GM21717 (cell line): ENCODE data around the gene TMEM37.
A peak's percentile ranks its signal among the peaks of the same experiment; 100 is the strongest.

Experiments used
- ATAC-seq: cut with Tn5 transposase; IDR thresholded peaks from one replicate; pipeline ENCODE4 v1.9.1; 2021; ENCODE audit warnings: mild to moderate bottlenecking, moderate library complexity; ENCODE audit not compliant: unreplicated experiment

The TMEM37 gene

DNA sequence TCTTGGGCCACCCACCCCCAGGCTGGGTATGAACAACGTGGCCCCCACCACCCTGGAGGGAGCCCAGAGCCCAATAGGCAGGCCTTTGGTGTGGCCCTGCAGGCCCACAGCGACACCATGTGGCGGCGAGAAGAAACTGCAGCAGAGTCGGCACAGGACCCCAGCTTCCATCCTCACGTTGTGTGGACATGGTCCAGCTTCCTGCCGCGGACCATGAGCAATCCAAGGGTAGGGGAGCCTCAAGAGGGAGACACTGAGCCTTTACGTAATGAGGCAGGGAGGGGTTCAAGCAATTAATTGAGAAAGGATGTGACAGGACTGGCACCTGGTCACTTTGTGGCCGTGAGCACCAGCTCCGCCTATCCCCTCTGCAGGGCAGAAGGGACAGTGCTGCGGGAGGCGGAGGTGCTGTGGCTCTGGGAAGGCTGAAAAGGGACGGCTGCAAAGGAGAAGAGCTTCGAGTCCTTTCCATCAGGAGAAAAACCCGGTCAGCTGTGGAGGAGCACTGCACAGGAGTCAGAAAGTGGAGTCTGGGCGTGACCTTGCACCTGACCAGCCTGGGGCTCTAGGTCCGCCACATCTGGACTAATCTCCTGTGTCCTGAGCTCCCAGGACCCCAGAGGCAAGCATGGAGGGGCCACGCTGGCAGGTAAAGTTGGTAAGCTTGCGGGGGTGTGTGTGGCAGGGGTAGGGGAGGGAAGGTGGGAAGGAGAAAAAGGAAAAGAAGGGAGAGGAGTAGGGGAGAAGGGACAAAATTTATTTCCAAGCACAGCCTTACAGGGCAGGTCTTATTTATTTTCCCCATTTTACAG is 44.9 kb downstream of the TMEM37 start:
- no peak for ATAC-seq

DNA sequence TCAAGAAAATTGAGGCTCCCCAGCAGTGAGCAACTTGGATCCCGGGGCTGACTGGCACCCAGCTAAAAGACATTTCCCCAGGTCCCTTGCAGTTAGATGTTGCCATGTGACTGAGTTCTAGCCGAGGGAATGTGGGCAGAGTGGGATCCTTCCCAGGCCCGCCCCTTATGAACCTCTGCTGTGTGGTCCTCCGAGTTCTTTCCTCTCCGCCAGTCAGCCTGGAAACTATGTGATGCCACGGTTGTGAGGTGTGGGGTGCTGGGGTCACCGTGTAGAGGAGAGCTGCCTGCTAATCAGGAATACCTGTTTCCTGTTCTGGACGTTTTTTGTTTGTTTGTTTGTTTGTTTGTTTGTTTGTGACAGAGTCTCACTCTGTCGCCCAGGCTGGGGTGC is 45.5 kb downstream of the TMEM37 start:
- no peak for ATAC-seq

DNA sequence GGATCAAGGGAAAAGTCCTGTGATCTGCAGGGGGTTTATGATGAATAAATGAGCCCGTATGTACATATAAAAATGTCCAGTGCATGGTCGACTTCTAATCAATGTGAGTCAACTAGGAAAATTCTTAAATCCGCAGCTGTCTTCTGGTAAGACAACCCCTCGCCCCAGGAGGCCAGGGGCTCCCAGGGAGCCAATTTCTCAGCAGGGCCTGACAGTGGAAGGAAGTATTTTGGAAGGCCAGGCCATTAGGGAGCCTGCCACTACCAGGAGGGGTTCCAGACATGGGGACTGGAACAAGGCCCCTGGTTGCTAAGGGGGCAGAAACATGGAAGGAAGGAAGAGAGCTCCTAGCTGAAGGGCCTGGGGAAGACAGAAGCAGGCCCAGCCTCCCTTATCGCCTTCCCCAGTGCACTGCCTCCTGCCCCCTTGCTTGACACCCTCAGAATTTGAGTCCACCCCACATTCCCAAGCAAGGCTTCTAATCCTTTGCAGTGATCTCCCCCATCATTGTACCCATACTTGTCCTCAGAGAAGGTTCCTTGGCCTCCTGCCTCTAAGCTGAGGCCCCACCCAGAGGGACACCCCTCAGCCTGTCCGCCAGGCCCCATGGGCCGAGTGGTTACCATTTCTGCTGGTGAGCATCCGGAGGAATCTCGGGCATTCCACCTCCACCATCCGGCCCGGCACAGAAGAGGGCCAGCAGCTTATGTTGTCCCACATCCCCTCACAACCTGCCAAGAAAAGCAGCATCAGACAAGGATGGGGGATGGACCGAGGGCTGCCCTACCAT is 46.7 kb downstream of the TMEM37 start:
- no peak for ATAC-seq

DNA sequence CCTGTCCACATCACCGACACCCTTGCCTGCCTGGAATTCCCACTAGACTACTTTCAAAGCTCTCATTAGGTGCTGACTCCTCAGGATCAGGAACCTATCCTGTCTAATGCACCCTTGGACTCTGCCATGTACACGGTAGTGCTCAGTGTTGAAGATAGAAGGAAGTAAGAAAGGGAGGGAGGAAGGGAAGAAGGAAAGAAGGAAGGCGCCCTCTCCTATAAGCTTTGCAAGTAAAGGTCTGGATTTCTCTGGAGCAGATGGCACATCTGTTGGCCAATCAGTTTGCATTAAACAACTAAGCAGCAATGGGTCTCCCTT is 47.3 kb downstream of the TMEM37 start:
- no peak for ATAC-seq

DNA sequence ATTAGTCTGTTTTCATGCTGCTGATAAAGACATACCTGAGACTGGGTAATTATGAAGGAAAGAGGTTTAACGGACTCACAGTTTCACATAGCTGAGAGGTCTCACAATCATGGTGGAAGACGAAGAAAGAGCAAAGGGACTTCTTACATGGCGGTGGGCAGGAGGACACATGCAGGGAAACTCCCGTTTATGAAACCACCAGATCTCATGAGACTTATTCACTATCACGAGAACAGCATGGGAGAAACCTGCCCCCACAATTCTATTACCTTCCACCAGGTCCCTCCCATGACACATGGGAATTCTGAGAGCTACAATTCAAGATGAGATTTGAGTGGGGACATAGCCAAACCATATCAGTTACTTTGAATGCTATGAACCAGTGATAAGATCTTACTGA is 48.5 kb downstream of the TMEM37 start:
- no peak for ATAC-seq

DNA sequence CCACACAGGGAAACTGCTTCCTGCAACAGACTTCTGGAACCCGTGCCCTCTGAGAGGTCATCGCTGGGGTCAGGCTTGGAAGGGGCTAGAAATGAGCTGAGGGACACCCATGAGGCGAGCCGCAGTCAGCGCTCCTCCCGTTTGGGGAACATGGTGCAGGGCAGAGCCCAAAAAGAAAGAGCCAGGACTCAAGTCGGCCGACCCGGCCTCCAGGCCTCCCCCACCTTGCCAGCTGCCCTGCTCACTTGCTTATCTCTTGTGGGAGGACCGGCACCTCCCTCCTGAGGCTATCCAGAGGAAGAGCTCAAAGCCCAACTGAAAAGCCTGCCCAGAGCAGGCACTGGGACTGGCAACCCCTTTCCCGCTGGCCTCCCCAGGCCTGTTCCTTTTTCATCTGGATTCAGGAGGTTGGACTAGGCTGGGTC is 49.1 kb downstream of the TMEM37 start:
- ATAC-seq: no peak

DNA sequence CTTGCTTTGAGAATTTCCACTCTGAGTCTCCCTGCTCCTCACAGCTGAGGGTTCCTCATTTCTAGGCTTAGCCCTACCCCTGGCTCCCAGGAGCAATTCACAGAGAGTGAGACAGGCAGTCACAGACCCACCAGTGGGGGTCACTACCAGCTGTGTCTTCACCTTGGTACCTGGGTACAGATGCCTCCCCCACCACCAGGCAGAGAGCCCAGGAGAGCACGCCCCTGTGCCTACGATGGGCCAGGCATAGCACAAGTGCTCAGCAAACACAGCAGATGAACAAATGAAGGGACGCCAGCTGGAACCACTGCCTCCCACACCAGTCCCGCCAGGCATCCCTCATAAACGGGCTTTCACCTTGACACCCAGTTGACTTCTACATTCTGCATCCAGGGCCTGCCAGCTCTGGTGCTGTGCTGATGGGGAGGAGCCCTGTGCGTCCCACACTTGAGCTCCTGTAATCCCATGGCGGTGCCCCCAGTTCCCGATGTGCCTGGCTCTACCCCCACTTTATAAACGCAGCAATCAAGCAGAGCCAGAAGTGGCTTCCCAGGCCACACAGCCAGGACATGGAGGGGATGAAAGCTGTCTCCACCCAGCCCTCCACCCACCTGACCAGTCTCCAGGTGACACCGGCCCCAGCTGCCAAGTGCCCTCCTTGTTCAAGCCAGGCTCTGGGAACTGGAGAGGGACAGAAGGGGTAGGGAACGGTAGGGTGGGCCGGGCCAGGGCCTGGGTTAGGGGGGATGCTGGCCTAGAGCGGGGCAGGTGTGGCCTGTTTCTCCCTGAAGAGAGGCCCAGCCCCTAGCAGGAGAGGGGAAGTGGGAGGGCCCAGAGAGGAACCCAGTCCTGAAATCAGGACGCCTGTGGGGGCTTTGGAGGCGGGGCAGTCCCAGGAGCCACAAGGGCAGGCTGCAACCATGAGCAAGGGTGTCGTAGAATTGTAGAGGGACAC is 50.1 kb downstream of the TMEM37 start:
- ATAC-seq: no peak

DNA sequence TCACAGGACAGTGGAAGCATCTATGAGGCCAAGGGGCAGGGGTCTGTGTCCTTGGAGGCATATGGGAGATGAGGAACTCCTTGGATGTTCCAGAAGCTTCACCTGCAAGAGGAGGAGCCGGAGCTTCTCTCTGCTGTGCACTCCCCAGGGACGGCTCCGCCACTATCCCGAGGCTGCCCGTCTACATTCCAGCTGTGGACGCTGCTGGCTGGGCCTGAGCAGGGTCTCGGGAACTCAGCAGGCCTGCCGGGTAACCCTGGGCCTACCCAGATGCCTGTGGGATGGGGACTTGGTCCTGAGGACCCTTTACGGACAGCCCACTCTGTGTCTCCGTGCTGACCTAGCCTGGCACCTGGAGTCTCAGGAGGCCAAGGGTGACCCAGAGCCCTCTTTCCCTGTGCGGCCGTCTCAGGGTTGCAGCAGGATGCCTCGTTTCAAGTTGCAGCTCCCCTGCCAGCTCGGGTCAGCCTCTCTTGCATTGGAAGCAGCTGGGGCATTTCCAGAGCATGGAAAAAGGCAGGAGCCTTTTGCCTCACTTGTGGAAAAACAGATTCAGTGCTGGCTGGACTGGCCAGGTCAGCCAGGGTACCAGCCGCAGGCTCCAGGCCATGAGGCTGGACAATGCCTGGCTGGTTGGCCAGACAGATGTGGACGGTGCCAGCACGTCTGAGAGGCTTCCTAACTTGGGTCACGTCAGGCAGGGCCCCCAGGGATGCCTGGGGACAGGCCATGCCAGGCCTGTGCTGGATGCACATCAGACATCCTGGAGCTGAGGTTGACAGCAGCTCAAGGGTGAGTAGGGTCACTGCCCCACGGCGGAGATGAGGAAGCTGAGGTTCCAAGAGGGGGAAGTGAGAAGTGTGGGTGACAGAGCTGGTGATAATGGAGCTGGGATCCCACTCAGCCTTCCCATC is 51.1 kb downstream of the TMEM37 start:
- no peak for ATAC-seq

DNA sequence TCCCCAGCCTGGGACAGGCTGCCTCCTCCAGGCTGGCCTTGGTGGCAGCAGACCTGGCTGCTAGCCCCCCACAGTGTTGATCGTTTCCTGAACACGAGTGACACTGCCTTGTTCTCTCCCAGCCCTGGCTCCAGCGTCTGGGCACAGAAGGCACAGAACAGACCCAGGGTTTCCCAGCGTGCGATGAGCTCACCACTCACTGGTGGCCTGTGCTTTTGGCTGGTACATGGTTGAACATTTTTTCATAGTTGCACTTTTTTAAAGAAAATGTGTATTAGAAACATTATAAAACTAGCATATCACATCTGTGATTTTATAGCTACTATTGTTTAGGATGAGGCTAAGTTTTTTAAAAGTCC is 51.7 kb downstream of the TMEM37 start:
- no peak for ATAC-seq

DNA sequence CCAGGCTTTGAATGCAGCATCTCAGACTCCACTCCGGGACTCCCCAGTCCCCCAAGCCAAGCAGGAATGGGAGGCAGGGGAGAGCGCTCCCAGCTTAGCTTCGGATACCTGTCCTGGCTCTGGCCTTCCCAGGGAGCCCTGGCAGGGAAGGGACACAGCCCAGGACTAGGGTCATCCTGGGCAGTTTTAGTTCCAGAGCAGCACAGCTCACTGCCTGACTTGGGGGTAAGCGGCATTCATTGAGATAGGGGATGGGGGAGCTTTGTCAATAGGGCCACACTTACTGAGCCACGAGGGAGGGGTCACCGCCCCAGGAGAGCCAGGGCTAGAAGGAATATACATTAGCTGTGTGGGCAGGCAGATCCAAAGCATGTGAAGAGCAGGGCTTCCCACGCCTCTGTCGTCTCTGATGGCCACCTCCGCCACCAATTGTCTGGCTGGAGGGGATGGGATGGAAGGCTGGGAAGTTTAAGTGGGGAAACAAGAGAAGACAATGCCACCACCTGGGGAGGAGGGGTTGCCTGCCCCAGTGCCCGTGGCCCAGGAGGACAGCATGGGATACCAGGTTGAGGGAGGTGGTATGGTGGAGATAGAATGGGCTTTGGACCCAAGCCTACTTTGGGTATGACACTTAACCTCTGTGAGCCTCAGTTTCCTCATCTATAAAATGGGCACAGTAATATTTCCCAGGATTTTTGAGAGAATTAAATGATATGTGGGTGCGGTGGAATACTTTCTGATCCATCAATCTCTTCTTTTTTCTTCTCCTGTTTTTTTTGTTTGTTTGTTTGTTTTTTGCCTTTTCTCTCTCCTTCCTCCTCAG is 52.5 kb downstream of the TMEM37 start:
- no peak for ATAC-seq

DNA sequence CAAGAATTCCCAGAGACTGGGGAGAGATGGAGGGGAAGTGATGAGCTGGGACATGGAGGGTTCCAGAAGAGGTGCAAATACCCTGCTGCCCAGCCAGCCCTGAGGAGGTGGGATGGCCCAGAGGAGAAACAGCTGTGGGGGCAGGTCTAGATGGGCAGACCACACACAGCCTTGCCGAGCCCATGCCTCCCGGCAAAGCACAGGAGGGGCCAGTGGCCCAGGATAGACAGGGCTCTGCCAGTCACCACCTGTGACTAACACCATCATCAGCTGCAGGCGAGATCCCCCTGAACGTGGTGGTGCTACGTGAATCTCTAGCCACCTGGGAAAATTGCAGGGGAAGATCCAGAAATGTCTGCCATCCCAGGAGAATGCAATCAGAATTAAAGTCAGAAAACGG is 53.2 kb downstream of the TMEM37 start:
- ATAC-seq: no peak

DNA sequence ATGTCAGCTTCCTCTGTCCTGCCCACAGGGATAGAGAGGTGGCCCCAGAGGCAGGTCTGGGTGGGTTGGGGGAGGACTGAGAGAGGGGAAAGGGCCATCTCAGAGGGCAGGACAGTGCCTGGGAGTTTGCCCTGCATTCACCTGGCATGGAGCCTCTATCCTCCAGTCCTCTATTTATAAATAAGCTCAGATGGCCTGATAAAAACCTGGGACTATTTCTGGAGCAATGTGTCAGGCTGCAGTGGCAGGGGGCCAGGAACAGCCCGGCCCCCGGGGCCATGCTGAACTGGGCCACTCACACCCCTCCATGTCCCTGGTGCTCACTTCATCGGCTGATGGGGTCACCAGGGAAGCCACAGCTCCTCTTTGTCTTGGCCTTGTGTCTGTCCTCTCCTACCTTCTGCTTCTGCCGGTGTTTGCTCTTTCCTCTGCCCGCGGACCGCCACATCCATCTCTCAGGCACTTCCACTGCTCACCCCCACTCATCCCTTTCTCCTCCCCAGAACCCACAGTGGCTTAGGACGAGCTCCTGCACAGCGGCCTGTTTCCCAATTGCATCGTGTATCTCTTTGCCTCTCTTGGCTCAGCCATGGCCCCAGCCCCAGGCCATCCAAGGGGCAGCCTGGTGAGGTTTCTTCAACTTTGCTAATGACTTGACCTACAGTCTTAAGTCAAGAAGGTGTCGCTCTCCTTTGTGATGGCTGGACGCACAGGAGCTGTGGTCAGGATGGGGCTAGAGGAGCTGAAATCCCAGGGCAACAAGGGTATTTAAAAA is 53.9 kb downstream of the TMEM37 start:
- ATAC-seq: no peak

DNA sequence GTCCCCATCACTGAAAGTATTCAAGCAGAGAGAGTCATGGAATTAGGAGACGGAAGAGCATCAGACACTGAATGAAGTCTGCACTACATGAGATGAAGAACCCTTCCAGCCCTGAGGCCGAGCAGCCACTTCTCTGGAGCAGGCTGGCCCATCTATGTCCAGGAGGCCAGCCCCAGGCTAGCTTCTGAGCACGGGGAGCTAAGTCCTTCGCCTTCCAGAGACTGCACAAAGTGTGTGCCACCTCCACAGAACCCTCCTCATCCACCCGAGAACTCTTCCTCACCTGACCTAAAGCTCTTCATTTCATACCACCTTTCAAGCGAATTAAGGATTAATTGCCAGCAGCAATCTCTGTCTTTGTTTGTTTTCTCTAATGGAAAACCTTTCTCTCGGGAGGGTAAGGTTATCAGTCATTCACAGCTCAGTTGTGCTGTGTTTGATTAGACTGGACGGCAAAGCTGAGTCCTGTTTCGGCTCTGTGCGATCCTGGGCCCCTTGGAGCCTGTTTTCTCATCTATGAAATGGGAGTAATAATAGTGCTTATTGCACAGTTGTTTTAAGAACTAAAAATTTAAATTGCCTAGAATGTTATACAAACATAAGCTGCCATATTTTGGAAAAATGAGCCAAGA is 54.7 kb downstream of the TMEM37 start:
- no peak for ATAC-seq

DNA sequence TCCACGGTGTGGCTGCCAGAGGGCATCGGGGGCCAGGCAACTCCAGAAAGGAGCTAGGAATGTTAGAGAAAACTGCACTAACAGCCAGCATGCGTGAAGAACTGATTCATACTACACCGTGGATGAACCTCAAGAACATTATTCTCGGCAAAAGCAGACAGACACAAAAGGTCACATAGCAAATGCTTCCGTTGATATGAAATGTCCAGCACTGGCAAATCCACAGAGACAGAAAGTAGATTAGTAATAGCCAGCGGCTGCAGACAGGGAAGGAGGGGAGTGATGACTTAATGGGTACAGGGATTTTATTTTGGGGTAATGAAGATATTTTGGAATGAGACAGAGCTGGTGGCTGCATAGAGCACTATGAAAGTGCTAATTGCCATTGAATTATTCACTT is 55.2 kb downstream of the TMEM37 start:
- ATAC-seq: no peak

DNA sequence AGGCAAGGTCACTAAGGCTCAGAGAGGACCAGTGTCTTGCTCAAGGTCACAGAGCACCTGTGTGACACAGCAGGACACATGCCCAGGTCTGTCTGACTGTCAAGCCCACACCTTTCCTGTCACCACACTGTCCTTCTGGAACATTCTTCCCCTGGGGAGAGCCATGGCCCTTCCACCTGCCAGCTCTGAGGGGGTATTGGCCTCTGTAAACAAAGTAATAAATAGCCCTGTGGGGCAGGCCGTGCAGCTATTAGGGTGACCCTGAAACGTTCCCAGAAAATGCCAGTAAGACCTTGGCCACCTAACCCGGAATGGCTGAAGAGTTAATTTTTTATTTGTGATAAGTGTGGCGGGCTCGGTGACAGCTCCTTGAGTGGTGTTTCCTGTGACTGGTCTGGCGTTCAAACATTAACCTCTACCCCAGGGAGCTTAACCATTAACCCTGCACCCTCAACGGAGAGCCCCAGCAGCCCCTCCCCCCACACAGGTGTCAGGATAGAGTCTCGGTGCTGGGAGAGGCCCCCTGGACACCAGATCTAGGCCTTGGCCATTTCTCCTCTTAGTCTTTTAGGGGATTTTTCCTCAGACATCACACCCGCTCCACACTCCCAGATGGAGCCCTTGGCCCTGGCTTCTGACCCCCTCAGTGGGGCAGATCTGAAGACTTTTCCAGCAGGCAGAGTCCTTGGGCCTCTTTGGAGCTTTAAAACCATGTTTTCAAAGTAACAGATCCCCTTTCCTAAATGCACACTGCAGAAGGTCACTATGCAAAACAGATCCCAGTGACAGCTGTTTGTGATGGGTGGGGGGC is 56.0 kb downstream of the TMEM37 start:
- peak; percentile 53 for ATAC-seq
